Activated naive CD4-positive, alpha-beta T cell treated with Interleukin-2 at 50 U/mL for 16 hours (primary cell): ENCODE results near the gene BZW2.
"Not testable (repeated sequence)": the region's sequence is repeated elsewhere in the genome, so short reads cannot be mapped to it uniquely, and the experiment has no call there.

ENCODE experiments used
- DNase-seq: peaks from one replicate; pipeline ENCODE4 v3.0.0-alpha.2; 2020

BZW2 gene

DNA sequence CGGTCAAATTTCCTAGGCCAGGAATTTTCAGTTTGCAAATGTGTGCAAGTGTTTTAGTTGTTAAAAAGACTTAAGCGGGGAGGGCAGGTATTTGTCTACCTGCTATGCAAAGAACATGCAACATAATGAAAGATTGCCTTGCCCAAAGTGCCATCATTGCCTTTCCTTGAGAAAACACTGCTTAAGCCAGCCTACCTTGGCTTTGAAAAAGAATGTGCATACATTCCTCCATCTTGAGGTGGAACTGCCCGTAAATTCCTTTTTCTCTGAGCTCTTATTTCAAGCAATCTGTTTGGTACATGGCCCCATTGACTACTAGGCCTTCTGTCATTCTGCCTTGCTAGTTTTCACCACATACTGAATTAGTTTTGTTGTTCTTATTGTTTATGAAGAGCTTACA lies 29.3 kb downstream of the BZW2 start:
- DNase-seq, result no peak

DNA sequence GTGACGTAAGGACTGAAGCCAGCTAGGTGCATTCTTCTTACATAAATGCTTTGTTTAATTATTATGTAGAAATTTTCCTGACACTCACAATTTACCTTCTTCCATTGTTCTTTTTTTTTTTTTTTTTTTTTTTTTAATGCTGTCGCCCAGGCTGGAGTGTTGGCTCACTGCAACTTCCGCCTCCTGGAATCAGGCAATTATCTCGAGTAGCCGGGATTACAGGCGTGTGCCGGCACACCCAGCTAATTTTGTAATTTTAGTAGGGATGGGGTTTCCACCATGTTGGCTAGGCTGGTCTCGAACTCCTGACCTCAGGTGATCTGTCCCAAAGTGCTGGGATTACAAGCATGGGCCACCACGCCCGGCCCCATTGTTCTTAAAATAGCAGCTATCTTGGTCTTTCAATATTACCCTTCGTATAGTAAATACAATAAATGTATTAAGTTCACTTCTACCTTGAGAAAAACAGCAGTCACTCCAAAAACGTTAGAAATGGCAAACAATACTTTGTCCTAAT lies 32.1 kb downstream of the BZW2 start:
- no peak for DNase-seq

DNA sequence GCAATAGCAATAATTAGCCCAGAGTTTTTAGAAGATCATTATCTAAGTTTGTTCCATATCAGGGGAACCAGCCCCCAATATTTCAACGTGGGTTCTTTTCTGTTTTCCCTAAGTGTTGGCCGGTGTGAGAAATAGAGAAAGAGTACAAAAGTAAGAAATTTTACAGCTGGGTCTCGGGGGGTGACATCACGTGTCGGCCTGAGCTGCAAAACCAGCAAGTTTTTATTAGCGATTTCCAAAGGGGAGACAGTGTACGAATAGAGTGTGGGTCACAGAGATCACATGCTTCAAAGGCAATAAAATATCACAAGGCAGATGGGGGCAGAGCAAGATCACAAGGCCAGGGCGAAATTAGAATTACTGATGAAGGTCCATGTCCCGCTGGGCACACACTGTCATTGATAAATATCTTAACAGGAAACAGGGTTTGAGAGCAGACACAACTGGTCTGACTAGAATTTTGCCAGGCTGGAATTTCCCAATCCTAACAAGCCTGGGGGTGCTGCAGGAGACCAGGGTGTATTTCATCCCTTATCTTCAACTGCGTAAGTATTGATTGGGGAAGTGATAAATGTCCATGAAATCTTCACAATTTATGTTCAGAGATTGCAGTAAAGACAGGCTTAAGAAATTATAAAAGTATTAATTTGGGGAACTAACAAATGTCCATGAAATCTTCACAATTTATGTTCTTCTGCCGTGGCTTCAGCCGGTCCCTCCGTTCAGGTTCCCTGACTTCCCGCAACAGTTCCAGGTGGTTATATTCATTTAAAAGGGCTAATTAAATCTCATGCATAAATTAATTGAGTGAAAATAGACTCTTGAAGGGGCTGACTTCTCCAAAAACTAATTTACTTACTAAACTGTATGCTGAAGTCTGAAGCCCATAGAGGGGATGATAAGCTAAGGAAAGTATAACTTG lies 32.9 kb downstream of the BZW2 start:
- DNase-seq, result not testable (repeated sequence)

DNA sequence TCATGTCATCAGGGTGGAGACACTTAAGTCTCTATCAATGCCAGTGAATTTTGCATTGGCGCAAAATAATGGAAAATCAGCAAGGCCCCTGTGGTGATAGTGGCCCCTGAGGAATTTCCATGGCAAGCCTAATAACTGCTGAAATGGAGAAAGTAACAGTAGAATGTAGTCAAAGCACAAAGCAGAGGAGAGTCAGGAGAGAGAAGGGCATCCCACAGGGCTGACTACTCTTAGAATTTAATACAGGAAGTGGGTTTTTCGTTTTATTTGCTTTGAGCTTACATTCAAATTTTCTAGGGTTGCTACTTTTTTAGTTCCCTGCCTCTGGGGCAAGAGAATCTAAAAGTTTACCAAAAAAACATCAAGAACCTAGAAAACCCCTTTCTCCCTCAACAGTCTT lies 39.0 kb downstream of the BZW2 start:
- no peak for DNase-seq

DNA sequence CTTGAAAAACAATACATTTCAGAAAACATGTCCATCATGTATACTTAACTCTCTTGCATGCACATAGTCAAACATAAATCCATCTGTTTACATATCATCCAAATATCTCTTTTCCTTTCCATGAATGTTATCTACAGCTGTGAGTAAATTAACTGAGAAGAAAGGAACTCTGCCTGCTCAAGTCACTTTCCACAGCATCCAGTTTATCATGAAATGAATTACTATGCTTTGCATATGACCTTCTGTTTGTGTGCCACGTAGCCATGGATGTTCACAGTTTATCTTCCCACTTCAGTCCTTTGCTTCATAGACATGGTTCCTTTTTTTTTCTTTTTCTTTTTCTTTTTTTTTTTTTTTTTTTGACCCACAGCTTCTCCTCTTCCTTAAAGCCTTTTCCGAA lies 39.6 kb downstream of the BZW2 start:
- DNase-seq, result no peak

DNA sequence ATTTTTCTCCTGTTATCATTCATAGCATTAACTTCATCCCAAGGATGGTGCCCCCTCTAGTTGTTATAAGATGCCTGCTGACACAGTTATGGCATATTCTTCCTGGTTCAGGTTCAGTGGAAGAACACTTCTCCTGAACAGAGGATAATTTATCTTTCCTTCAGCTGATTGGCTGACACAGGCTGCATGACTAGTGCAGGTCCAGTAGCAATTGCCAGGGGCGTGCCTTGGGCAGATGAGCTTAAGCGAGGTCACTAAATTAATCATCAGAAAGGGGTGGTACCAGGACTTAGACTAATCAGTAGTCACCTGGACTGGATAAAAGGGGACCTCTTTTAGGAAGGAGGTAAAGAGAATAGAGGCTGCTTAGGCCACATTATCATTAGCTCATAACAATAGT lies 42.3 kb downstream of the BZW2 start:
- no peak for DNase-seq

DNA sequence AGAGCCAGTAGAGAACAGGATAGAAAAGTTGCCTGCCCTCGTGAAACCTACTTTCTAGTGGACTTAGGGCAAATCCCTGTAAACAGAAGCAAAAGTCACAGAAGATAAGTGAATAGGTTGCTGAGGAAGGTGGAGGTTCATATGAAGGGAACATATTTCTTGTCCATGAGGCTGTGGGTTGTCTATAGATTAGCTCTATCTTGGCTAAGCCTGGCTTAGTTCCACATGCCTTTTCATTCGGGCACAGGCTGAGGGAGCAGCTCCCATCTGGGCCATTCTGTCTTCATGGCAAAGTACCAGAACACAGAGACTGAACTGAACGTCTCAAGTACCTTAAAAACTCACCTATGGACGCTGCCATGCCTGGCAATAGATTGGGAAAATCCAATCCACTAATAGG lies 45.3 kb downstream of the BZW2 start:
- DNase-seq, result no peak

DNA sequence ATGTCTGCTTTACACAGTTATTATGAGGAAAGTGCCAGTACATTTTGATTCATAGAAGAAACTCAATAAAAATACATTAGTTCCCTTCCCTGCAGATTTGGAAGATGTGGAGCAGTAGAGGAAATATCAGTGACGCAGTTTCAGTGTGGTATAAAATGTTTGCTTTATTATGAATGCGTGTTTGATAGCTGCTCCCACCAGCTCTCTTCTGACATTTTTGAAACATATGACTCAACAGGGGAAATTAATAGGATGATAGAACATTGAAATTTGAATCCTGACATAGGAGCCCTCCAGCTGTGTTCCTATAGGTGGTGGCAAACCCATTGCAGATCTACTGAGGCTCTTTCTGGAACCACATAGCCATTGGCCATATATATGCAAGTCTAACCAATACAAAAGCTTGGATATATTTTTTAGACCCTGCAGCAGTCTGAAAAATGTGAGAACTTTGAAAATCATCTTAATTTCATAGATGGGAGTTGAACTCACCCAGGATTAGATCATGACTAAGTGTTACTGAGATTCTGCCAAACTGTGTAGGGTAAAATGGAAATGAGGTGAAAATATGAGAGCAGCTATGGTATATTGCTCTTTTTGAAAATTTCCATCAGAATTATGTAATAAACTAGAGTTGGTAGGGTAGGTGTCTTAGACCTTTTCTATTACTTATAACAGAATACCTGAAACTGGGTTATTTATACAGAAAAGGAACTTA lies 47.8 kb downstream of the BZW2 start:
- DNase-seq, result no peak

DNA sequence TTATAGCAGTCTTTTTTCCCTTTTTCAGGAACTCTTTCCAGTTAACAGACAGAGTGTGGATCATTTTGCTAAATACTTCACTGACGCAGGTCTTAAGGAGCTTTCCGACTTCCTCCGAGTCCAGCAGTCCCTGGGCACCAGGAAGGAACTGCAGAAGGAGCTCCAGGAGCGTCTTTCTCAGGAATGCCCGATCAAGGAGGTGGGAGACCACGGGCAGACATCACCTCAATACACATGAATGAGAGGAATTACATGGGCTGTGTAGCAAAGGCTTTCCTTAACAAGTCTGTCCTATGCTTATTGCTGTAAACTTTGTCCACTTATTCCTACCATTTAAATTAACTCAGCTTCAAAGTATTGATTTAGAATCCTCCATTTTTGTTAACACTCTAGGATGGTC lies 48.8 kb downstream of the BZW2 start:
- no peak for DNase-seq

DNA sequence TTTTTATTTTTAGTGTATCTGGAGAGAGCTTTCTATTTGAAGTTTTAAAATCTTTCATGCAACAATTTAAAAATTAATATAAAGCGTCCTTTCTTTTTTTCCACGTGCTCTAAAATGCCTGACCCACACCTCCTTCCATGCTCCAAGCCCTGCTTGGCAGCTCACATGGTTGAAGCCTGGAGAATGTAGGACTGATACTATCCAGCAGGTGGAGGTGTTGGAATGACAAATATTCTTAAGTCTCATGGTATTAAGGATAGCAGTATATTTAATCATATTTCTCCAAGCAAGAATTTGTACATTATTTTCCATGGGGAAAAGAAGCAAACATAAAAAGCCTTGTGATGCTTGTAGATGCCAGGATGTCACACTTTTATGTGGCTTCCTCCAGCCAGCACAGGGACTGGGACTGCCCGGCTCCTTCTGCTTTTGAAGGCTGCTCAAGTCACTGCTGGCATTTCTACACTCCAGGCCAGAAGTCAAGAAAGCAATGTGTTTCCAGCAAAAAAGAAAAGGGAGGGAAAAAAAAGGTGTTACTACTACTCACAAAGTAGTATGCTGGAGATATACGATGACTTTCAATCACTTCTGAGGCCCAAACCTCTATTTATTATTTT lies 49.7 kb downstream of the BZW2 start:
- no peak for DNase-seq

DNA sequence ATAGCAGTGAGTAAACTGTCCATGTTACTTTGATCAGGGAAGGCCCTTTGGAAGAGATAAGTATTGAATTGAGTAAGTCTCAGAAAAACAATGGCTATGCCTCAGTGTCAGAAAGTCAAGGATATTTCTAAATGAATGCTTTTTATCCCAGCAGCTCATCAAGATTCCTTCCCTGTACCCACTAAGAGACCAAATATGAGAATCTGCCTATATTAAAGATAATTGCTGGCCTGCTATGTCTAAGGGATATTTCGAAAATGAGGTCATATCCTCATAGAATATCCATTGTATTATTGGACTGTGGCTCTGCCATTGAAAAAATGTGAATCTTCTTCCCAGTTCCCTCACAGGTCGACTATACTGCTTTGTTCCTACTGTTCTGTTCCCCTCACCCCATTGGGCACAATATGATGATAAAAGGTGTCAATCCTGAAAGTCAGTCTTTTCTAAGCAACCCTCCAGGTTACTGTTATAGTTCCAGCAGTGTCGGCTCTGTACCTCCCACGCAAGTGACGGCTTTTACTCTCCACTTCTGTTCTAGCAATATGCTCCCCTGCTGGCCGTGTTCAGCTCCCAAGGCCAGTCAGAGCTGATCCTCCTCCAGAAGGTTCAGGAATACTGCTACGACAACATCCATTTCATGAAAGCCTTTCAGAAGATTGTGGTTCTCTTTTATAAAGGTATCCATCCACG lies 51.7 kb downstream of the BZW2 start:
- no peak for DNase-seq

DNA sequence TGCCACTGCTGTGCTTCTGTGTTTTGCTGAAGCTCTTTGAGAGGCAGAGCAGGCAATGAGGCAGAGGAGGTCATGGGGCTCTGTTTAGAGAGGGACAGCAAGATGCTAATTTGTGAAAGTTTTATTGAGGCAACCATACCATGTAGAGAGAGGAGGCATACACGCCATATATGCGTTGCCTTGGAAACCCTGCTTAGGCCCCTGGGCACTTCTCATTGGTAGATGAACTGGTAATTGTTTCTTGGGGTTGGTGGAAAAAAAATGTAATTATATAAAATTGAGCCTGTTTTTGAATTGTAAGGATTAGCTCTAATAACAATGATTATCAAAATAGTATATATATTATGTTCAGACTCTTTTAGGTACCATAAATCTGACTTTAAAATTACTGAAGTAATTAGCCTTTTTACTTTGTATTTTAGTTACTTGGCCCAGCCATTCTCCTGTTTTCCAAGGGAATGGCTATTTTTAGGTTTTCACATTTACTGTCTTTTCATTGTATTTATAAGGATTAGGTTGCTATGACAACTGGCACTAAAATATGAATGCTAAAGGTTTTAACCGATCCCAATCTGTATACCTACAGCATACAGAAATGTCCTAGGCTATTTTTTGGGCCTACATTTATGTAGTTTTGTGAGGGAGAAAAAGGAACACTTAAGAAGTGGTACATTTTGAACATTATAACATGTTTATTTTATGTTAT lies 52.4 kb downstream of the BZW2 start:
- no peak for DNase-seq

DNA sequence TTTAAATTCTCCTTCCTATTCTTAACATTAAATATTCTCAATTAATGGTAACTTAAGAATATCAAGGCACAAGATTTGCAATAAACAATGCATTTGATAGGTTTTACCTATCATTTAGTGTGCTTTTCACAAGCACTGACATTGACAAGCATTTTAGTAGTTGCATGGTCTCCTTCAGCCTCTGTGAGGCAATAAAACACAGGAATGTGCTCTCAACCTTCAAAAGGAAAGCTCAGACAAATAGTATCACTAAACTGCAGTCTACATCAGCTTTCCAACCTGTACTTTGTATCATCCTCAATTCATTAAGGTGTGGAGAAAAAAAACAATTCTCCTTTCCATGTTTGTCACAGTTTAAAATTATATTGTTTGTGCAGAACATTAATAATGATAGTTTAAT lies 56.5 kb downstream of the BZW2 start:
- DNase-seq, result no peak

DNA sequence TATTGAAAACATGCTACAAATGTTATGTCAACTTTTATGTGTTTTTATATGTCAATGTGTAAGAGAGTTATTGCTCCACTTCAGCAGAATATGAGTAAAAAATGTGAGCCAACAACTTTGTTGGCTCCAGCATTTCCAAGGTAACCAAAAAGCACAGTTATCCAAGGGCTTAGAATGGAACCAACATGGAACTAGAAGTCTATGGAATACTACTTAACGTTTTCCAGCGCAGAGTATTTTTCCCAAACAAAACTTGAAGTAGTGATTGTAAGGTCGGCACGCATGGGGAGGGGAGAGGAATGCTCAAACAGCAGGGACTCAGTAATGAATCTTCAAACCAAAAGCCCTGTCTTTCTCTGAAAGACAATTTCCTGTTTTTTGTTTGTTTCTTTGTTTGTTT lies 62.5 kb downstream of the BZW2 start:
- no peak for DNase-seq

DNA sequence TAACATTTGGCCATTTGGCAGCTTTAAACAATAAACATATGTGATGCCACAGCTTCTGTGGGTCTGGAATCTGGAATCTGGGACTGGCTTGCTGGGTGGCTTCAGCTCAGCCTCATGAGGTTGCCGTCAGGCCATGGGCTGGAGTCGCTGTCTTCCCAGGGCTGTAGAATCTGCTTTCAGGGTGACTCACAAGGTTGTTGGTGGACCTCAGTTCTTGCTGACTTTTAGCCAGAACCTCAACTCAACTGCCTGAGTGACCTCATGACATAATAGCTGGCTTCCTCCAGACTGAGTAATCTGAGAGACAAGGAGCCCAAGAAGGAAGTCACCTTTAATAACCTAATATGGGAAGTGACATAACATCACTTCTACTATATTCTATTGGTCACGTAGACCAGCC lies 63.0 kb downstream of the BZW2 start:
- no peak for DNase-seq

DNA sequence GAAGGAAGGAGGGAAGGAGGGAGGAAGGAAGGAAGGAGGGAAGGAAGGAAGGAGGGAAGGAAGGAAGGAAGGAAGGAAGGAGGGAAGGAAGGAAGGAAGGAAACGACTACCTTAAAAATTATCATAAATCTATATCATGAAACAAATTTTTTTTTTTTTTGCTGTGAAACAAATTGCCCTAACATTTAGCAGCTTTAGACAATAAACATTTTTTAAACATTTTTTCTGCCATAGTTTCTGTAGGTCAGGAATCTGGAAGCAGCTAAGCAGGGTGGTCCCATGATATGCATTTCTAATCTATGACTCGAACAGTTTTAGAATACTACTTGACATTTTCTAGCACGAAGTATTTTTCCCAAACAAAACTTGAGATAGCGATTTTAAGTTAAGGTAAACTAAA lies 64.7 kb downstream of the BZW2 start:
- no peak for DNase-seq

DNA sequence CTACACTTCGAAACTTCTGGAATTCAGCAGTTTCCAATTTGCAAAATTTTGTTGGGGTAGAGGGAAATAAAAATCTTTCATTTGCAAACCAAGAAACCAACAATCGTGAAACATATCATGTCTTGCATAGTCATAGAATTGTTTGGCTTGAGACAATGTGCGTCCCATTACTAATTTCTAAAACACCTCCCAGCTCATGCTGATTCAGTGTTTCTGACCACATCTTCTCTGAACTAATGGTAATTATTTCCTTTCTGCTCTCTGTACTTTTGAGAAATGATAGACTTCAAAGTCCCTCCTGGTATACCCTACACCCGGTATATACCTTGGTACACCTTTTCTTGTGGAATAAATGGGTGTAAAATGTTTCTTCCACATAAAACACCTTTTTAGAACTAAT lies 65.7 kb downstream of the BZW2 start:
- DNase-seq, result no peak

DNA sequence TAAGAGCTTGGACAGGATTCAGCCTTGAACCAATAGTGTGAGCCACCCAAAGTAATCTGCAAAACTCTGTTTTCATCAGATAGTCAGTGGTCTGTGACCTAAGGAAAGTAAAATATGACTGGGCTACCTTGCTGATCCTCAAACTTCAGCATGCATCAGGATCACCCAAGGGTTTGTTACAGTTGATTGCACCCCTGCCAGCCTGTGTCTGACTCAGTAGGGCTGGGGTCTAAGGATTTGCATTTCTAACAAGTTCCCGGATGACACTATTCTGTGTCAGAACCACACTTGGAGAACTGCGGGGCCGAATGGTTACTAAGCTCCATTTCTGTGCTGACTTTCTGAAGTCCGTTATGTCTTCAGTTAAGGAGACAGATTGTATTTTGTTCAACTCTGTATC lies 66.9 kb downstream of the BZW2 start:
- DNase-seq, result no peak

DNA sequence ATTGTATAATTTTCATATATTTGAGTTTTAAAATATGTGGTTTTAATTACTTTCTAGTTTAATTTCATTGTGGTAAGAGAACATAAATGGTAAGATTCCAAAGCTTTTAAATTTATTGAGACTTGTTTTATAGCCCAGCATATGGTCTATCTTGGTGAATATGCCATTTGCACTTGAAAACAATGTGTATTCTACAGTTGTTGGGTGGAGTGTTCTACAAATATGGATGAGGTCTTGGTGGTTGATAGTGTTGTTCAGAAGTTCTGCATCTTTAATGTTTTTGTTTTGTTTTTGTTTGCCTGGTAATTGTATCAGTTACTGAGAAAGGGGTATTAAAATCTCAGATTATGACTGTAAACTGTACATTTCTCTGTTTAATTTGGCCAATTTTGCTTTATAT lies 69.9 kb downstream of the BZW2 start:
- no peak for DNase-seq

DNA sequence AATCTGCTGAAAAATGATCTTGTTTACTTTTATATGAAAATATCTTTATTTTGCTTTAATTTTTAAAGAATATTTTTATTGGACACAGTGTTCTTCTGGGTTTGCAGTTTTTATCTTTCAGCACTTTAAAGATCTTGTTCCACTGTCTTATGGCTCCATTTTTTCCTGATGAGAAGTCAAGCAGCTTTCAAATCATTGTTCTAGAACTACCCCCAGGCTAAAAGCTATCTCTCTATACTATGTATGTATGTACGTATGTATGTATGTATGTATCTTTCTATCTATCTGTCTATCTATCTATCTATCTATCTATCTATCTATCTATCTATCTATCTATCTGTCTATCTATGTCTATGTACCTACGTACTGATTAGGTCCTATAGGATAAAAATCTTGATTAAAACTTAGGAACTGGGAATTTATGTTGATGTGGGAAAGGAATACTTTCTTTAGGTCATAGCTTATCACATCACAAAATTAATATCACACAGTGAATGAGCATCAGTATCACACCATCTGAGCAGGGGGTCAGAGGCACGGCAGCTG lies 72.2 kb downstream of the BZW2 start:
- no peak for DNase-seq

DNA sequence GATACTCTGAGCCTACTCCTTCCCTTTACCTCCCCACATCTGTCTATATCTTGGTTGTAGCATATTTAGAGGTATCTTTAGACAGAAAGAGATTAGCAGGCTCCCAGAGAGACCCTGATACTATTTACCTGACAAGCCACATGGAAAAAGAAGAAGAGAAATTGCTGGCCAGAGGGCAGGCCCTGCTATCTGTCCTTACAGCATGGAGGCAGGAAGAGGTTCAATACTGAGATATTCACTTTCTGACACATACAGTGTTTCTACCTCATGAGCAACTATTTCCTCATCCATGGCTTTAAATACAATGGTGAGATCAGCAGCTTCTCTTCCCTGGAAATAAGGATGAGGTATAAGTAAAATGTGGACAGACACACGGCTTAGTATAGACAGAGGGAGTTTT lies 73.7 kb downstream of the BZW2 start:
- no peak for DNase-seq

DNA sequence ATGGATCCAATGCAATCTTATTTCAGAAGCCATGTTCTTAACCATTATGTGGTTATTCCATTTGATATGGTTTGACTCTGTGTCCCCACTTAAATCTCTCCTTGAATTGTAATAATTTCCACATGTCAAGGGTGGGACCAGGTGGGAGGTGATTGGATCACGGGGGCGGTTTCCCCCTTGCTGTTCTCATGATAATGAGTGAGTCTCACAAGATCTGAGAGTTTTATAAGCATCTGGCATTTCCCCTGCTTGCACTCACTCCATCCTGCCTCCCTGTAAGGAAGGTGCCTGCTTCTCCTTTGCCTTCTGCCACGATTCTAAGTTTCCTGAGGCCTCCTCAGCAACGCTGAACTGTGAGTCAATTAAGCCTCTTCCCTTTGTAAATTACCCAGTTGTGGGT lies 75.6 kb downstream of the BZW2 start:
- DNase-seq, result no peak
